Natural killer cell (primary cell): Measurements from ENCODE around the gene HNRNPH1. TPM values are rescaled to one million over a fixed set of nuclear protein-coding genes. Genes with fewer than 3 reads are reported as not detected.
A peak's percentile ranks its signal among the peaks of the same experiment; 100 is the strongest.

Source experiments
- ATAC-seq, 3 donors: fragments of 150-1000 bp in 2 of 3; fragments of 200-7000 bp in 1 of 3; cut with Tn5 transposase; 1 replicate in 1 of 3; 2 replicates in 2 of 3; pipeline ENCODE4 v1.10.0; 2021; ENCODE audit warnings: mild to moderate bottlenecking in 2 of 3, moderate library complexity in 2 of 3
- DNase-seq, 2 donors: peaks; one replicate each; pipeline versions ENCODE4 v3.0.0 to v3.0.0-alpha.2; 2013 to 2021; ENCODE audit warnings: mixed read lengths in 1 of 2
- H3K27ac ChIP-seq: one replicate; pipeline ENCODE4 v1.5.1; 2013; ENCODE audit warnings: mild to moderate bottlenecking, low read length
- H3K27me3 ChIP-seq: one replicate; pipeline ENCODE4 v1.6.1; 2013; ENCODE audit warnings: low read length; ENCODE audit not compliant: control insufficient read depth, insufficient read depth
- H3K36me3 ChIP-seq: one replicate; pipeline ENCODE4 v1.6.1; 2013; ENCODE audit warnings: low read length; ENCODE audit not compliant: control insufficient read depth, insufficient read depth
- H3K4me1 ChIP-seq: one replicate; pipeline ENCODE4 v1.6.1; 2013; ENCODE audit warnings: low read length; ENCODE audit not compliant: control insufficient read depth, insufficient read depth
- H3K4me3 ChIP-seq: one replicate; pipeline ENCODE4 v1.5.1; 2013; ENCODE audit warnings: low read length
- H3K9me3 ChIP-seq: one replicate; pipeline ENCODE4 v1.6.1; 2013; ENCODE audit warnings: low read length; ENCODE audit not compliant: control insufficient read depth, insufficient read depth
- H3K27ac Mint-ChIP-seq, 2 donors: one replicate each; pipeline ENCODE4 v1.8.0; 2022; ENCODE audit warnings: mild to moderate bottlenecking in 2 of 2, mixed read lengths in 2 of 2, moderate library complexity in 1 of 2
- H3K27me3 Mint-ChIP-seq, 2 donors: one replicate each; pipeline ENCODE4 v1.8.0; 2022; ENCODE audit warnings: low read depth in 2 of 2, mixed read lengths in 2 of 2
- H3K36me3 Mint-ChIP-seq: one replicate; pipeline ENCODE4 v1.8.0; 2022; ENCODE audit warnings: mixed read lengths
- H3K4me1 Mint-ChIP-seq, 2 donors: one replicate each; pipeline ENCODE4 v1.8.0; 2022; ENCODE audit warnings: mixed read lengths in 2 of 2
- H3K4me3 Mint-ChIP-seq: one replicate; pipeline ENCODE4 v1.8.0; 2022; ENCODE audit warnings: mild to moderate bottlenecking, moderate library complexity, mixed read lengths
- H3K9me3 Mint-ChIP-seq, 2 donors: one replicate each; pipeline ENCODE4 v1.8.0; 2022; ENCODE audit warnings: mixed read lengths in 2 of 2
- CTCF ChIP-seq: fragments of 200-600 bp; IDR thresholded peaks from one replicate; pipeline ENCODE4 v1.8.0; 2022; ENCODE audit warnings: antibody characterized with exemption
- WGBS: methylation state at CpG from one replicate; pipeline ENCODE4 v1.1.7; 2013; ENCODE audit warnings: missing lambda C conversion rate; ENCODE audit not compliant: insufficient coverage; 5-methylcytosine and 5-hydroxymethylcytosine counted together
- intact Hi-C: fragments of 100-400 bp; cut with micrococcal nuclease; formaldehyde crosslinking; loops from one replicate; pipeline ENCODE4 v1.14.2; 2022
- total RNA-seq, 4 donors: library from RNA; stranded (reverse); fragments of 120-200 nt in 1 of 4; gene quantifications; one replicate each; pipeline versions ENCODE4 v1.2.3 to v1.2.4, GENCODE V29; 2013 to 2022

HNRNPH1 gene
- total RNA-seq, 3 donors from 2014 or later (not counting 1 experiment from before 2014, with no cell fraction given), result 1,749 to 2,212 (median 1,853) TPM

GRCh38 chr5:179610109-179610902 lies 13.2 kb downstream of the HNRNPH1 start:
- DNase-seq, result peak in 1 of 2 donors; percentile 10
- no peak for TF ChIP-seq CTCF
- peak overlapping the region; percentile 50 to 52 for H3K27ac Mint-ChIP-seq
- ATAC-seq, result peak in 1 of 3 donors; percentile 6
- H3K9me3 Mint-ChIP-seq, result no peaks in the 10 kb centered on the region
- peaks cover 41% of the 10 kb centered on the region for H3K36me3 Mint-ChIP-seq
- H3K4me3 ChIP-seq, result no peak overlapping the region
- H3K27me3 Mint-ChIP-seq, result no peaks in the 10 kb centered on the region
- H3K4me1 ChIP-seq, result peaks cover 5% of the 10 kb centered on the region
- H3K4me3 Mint-ChIP-seq, result no peak overlapping the region
- no peak overlapping the region for H3K27ac ChIP-seq
- 92% methylated on average over 23 of the region's 23 CpGs for WGBS
- no peaks in the 10 kb centered on the region for H3K9me3 ChIP-seq
- no peaks in the 10 kb centered on the region for H3K27me3 ChIP-seq
- H3K36me3 ChIP-seq, result peaks cover 86% of the 10 kb centered on the region
- peaks cover 39 to 43% of the 10 kb centered on the region in 2 donors for H3K4me1 Mint-ChIP-seq
- intact Hi-C loops, result no loop called here

GRCh38 chr5:179609834-179610108 lies 13.7 kb downstream of the HNRNPH1 start:
- no peak for TF ChIP-seq CTCF
- no peak for DNase-seq
- intact Hi-C loops, result no loop called here
- WGBS, result 91% methylated on average over 8 of the region's 8 CpGs
- Histone ChIP-seq H3K4me1 (peaks cover 5% of the 10 kb centered on the region), H3K9me3 (no peaks in the 10 kb centered on the region), H3K36me3 (peaks cover 82% of the 10 kb centered on the region), H3K27me3 (no peaks in the 10 kb centered on the region), H3K27ac (no peak overlapping the region), H3K4me3 (no peak overlapping the region)
- Mint-ChIP-seq H3K9me3 (no peaks in the 10 kb centered on the region), H3K4me3 (no peak overlapping the region), H3K4me1 (peaks cover 35 to 40% of the 10 kb centered on the region in 2 donors), H3K27ac (peak overlapping the region in 1 of 2 donors; percentile 50), H3K27me3 (no peaks in the 10 kb centered on the region), H3K36me3 (peaks cover 37% of the 10 kb centered on the region)
- no peak for ATAC-seq

- intact Hi-C loops, result no loop called here
- 23% methylated on average over 5 of the region's 5 CpGs for WGBS
- H3K4me3 ChIP-seq, result no peak overlapping the region
- H3K27ac Mint-ChIP-seq, result peak overlapping the region; percentile 47 to 50
- DNase-seq, result peak in 1 of 2 donors; percentile 62
- peaks cover 69% of the 10 kb centered on the region for H3K36me3 ChIP-seq
- no peaks in the 10 kb centered on the region for H3K9me3 Mint-ChIP-seq
- peaks cover 21% of the 10 kb centered on the region for H3K36me3 Mint-ChIP-seq
- no peaks in the 10 kb centered on the region for H3K27me3 Mint-ChIP-seq
- no peaks in the 10 kb centered on the region for H3K9me3 ChIP-seq
- H3K4me1 Mint-ChIP-seq, result peaks cover 23 to 29% of the 10 kb centered on the region in 2 donors
- no peak overlapping the region for H3K4me3 Mint-ChIP-seq
- no peaks in the 10 kb centered on the region for H3K27me3 ChIP-seq
- peaks cover 5% of the 10 kb centered on the region for H3K4me1 ChIP-seq
- H3K27ac ChIP-seq, result peak overlapping the region; percentile 22
- ATAC-seq, result peak in 2 of 3 donors; percentile 10 to 23
- TF ChIP-seq CTCF, result no peak
These were observed 15.3 kb downstream of the HNRNPH1 start for GRCh38 chr5:179608131-179608581.
